ENCODE results near the gene CCDC201. TPM values are rescaled to one million over a fixed set of nuclear protein-coding genes. Genes with fewer than 3 reads are reported as not detected.

Gene CCDC201, protein sequence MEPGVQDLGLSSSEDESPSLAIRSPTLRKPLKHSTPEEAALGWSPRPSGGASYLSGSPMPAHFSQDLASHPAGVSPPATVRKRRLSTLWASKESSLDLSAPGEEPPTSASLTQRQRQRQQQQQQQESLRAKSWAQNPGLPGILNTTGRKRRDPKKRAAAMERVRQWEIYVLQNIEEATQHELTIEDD
- total RNA-seq: not detected
- long read RNA-seq: 0 reads

DNA sequence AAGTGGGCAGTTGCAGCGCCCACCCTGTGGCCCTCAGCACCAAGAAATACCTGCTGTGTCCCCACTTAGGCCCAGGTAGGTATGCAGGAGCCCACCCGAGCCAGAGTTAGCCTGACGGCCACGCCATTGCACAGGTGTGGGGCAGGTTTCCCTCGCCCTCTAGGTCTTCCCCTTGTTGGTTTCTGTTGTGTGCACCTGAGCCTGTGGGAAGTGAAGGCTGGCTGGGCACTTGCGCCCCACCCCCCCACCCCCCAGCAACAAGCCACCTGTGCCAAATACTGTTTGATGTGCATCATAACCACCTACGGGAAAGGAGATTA lies at the start of gene CCDC201:
Gene CCDC201, minus strand, starts transcription at position 48 of the 320 bp plus-strand sequence. CDS start 75 bp downstream, outside the sequence.
- ATAC-seq (no peak), DNase-seq (ENCODE audit: missing footprints) (no peak)
- intact Hi-C loops (cut with DNase I): no loop called here

DNA sequence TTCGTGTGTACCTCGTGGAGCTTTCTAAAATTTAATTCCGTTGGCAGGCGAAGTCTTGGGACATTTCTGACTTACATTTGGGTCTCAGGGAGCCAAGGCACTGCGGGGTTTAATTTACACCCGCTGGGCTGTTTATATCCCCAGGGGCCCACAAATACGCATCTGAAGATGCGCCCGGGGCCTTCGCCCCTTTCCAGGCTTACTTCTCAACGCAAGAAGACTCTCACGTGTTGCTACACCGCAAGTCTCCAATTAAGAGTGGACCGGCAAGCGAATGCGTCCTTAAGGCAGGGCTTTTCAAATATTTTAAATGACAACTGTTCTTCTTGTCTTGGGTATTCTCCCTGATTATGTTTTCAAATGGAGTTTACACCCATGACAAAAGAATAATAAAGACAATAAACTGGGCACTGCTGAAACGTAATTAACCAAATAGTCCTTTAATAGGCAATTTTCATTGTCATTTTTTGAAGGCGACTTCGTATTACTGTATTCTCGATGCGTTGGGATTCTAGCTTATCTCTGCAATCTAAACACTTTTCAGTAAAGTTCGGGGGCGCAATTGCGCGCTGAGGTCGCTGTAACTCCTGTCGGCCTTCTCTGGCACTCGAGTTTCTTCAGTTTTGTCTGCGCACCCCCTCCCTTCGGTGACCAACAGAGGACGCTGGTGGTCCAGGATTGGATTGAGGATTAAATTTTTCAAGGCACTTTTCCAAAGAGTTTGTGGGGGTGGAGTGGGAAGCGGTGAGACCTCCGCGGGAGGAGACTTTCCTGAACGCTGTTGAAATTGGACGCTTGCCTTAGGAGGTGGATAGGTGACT lies 49.0 kb upstream of the CCDC201 start:
- intact Hi-C loops (cut with DNase I): loop anchor here (1.0 to 5.0 kb wide), 5 partner anchors 430 to 1330 kb away; no protein-coding TSS in a partner anchor
- DNase-seq (ENCODE audit: missing footprints): peak; percentile 62
- ATAC-seq: peak; percentile 51

DNA sequence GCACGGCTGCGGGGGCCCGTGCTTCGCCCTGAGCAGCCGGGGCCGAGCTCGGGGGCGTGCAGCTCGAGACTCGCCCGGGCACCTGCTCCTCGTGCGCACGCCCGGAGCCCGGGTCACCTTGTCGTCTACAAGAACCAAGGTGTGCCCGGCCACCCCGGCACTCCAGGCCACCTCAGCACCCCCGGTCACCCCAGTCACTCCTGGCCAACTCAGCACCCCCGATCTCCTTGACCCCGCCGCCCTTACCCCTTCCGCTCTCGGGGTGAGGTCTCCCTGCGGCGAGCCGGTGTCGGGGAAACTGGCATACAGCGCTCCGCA lies 48.5 kb upstream of the CCDC201 start:
- intact Hi-C loops (cut with DNase I): loop anchor here (5.0 kb wide), 2 partner anchors 681 to 1331 kb away; no protein-coding TSS in a partner anchor
- ATAC-seq (no peak), DNase-seq (ENCODE audit: missing footprints) (no peak)

DNA sequence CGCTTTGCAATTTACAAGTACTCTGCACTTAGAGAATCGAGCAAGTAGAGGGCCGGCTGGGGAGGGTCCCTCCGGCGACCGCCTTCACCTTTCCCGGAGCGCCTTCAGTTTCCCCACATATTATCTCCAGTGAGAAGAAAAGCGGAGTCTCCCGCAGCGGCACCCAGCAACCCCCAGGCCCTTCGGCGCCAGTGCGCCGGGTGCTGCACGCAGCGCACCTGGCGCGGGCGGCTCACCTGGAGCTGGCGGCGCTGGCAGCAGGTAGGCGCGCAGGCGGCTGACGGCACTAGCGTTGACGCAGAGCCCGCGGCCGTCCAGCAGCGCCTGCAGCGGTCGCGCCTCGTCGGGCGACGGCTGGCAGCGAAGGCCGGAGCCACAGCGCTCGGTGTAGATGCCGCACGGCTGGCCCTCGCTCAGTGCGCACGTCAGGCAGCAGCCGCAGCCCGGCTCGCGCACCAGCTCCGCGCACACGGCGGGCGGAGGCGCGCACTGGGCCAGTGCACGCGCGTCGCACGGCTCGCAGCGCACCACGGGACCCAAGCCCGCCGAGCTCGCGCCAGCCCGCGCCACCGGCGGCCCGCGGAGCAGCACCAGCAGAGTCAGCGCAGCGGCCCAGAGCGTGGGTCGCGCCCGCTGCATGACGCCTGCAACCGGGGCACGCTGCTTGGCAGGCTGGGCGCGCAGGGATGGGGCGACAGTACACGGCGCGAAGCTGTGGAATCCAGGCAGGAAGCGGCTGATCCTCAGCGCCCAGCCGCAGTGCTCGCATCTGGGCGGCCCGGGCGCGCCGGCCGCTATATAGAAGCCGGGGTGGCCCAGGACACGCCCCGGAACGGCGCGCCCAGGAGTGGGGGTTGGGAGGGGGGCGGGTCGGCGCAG lies 47.9 kb upstream of the CCDC201 start, which contains the start of gene IGFBP3:
Gene IGFBP3, minus strand, starts transcription at position 771 of the 879 bp plus-strand sequence. Its CDS starts 132 bp downstream, at position 639.
- ATAC-seq (peak; percentile 88), DNase-seq (ENCODE audit: missing footprints) (peak; percentile 83)
- intact Hi-C loops (cut with DNase I): loop anchor here (5.0 kb wide), 2 partner anchors 682 to 1332 kb away; no protein-coding TSS in a partner anchor

DNA sequence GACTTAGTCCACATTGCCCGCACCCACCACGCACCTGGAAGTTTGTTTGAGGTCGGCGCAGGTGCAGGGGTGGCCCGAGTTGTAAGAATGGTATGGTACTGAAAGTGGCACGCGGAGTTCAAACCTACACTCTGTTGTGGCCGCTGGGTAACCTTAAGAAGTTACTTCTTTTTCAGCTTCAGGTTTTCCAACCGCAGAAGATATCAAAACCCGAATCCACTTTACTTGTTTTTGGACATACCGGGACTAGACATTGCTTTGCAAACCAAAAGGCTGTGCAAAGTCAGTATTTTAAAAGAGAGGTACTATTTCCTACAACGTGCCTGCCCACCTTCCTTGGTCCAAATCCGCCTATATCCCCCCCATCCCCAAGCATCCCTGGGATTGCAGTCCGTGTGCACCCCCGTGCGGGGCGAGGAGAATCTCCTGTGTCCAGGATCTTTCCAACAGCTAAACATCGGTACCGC lies 47.1 kb upstream of the CCDC201 start:
- intact Hi-C loops (cut with DNase I): loop anchor here (5.0 kb wide), 3 partner anchors 682 to 1332 kb away; no protein-coding TSS in a partner anchor
- DNase-seq (ENCODE audit: missing footprints): no peak
- ATAC-seq: no peak

DNA sequence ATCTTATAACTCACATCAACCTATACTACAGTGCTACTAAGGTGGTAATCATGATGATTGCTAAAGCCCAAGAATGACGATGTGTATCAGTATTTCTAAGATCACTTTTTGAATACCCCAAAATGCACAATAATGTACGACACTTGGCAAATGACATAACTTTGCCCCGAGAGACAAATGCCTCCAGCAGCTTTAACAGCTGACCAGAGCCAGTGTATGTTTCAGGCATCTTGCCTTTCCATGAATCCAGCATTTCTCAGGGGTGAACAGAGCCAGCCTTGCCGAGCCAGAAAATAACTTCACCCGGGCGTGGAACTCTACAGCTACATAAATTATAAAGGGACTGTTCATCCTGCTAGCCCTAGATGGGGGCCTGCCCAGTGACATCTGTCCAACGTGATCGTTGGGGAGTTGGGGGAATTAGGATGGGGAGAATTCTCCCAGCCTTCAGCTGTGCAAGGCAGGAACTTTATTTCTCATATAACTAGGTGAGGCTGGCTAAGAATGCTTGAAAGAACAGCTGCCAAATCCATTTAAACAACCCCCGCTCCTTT lies 46.4 kb upstream of the CCDC201 start:
- ATAC-seq (no peak), DNase-seq (ENCODE audit: missing footprints) (no peak)
- intact Hi-C loops (cut with DNase I): loop anchor here (5.0 kb wide), 1 partner anchor 1318 kb away; no protein-coding TSS in a partner anchor

DNA sequence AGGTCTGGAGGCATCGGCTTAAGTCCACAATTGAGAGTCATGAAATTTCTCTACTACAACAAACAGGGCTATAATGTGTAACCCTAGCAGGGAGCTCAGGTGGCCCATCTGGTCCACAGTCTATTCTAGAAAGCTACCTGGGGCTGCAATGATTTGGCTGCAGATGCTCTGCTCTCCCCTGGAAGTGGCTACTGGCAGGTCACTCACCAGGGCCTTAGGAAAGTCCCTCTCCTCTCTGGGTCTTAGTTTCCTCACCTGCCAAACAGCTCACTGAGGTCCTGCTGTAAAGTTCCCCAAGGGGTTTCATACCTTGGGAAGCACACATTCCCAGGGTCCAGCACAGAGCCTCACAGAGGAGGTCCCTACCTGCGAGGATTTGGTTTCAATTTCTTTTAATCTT lies 45.7 kb upstream of the CCDC201 start:
- DNase-seq (ENCODE audit: missing footprints): no peak
- ATAC-seq: no peak
- intact Hi-C loops (cut with DNase I): loop anchor here (5.0 kb wide), 1 partner anchor 1319 kb away; no protein-coding TSS in a partner anchor

DNA sequence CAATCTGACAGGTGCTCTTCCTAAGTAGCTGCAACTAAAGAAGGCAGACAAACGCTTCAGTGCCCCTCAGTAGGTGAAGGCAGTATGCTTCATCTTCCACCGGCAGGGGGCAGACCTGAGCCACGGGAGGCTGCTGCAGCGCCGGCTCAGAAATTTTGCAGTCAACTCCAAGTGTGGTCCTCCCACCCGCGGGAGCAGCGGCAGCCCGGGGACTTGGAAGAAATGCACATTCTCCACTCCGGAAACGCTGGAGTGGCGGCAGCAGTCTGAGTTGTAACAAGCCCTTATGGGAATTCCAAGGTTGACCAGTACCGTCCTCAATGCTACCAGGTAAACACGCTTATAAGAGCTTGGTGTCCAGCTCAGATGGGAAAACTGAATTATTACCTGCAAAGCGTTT lies 44.8 kb upstream of the CCDC201 start:
- intact Hi-C loops (cut with DNase I): loop anchor here (1.0 to 5.0 kb wide), 2 partner anchors 1264 to 1320 kb away; no protein-coding TSS in a partner anchor
- DNase-seq (ENCODE audit: missing footprints): peak; percentile 88
- ATAC-seq: peak; percentile 18

DNA sequence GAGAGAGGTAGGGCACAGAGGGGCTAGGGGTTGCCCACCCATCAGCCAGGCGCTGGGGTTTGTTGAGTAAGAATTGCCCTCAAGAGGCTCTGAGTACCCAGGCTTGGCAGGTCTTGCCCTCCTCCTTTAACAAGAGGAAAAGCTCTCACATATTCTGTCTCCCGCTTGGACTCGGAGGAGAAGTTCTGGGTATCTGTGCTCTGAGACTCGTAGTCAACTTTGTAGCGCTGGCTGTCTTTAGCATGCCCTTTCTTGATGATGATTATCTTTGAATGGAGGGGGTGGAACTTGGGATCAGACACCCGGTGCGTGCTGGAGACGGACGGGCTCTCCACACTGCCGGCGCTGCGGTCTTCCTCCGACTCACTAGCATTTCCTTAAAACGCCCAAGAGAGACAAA lies 44.2 kb upstream of the CCDC201 start:
- intact Hi-C loops (cut with DNase I): loop anchor here (1.0 to 5.0 kb wide), 2 partner anchors 1264 to 1320 kb away; no protein-coding TSS in a partner anchor
- no peak for ATAC-seq
- DNase-seq (ENCODE audit: missing footprints): no peak

DNA sequence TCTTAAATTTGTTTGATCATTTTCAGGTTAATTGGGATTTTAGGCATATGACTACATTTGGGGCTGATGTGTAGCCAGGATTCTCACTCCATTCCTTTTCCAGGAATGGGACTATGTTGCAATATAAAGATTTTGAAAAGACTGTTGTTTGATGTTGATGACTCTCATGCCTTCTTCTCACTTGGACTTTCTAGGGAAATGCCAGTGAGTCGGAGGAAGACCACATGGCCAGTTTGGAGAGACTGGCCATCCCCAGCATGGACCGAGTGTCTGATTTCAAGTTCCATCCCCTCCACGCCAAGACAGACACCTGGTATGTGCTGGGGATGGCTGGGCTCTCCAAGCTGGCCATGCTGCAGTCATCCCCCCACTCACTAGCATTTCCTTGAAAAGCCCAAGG lies 42.7 kb upstream of the CCDC201 start:
- ATAC-seq (no peak), DNase-seq (ENCODE audit: missing footprints) (no peak)
- intact Hi-C loops (cut with DNase I): loop anchor here (5.0 kb wide), 1 partner anchor 1322 kb away; no protein-coding TSS in a partner anchor

DNA sequence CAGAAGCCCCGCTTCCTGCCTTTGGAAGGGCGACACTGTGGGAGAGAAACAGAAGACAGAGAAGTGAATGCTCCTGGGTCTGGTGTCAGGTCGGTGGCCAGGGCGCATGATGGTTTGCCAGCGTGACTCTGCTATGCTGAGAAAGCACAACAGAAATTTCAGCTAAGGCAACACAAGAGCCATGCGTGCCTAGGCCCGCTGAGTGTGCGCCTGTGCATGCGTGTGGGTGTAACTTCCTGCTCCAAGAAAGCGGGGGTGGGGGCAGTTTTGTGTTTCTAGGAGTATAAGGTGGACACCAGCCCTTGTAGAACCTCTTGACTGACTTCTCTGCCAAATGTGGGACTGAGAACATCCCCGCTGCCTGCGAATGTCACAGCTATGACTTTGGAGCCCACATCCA lies 42.0 kb upstream of the CCDC201 start:
- intact Hi-C loops (cut with DNase I): loop anchor here (5.0 kb wide), 1 partner anchor 1322 kb away; no protein-coding TSS in a partner anchor
- no peak for ATAC-seq
- DNase-seq (ENCODE audit: missing footprints): no peak

DNA sequence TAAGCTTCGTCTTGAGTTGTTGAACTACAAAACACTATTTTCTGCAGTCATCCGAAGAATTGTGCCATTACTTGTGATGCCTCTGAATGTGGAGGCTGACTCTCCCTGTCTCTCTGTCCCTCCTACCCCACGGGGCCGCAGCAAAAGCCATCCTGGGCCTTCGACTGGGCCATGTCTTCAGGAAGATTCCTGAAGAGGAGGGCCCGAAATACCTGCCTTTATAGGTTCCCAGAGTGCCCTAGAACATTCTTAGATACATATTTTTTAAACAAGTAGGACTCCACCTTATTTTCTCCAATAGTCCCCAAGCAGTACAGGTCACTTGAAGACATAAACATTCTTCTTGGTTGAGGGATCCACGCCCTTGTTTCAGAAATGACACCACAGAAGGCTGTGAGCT lies 40.1 kb upstream of the CCDC201 start:
- DNase-seq (ENCODE audit: missing footprints) (no peak), ATAC-seq (no peak)
- intact Hi-C loops (cut with DNase I): no loop called here

DNA sequence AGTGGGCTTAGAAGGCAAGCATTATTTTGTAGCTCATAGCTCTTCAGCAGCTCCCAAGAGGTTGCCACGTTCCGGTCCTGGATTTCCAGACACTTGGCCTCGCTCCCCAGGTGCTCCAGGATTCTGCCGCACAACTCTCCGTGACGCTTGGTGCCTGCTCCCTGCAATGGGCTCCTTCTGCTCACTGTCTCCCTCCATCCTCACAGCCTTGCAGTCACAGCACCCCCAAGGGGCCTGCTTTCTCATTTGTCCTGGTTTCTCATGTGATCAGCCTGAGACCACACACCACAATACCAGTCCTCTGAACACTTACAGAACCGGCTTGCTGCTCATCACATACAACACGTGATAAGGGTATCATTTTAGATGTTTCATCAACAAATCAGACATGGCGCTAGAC lies 38.4 kb upstream of the CCDC201 start:
- no peak for ATAC-seq
- intact Hi-C loops (cut with DNase I): no loop called here

DNA sequence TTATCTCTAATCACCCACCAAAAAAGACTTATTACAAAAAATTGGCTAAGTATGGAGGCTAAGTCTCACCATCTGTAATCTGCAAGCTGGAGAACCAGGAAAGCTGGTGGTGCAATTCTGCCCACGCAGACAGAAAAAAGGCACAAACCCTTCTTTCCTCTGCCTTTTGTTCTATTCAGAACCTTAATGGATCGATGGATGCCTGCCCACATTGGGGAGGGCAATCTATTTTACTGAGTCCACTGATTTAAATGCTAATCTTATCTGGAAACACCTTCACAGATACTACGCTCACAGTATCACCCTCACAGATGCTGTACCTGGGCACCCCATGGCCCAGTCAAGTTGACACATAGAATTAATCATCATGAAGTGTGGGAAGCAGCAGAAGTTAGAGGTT lies 38.0 kb upstream of the CCDC201 start:
- DNase-seq (ENCODE audit: missing footprints) (no peak), ATAC-seq (no peak)
- intact Hi-C loops (cut with DNase I): no loop called here

More for the DNA sequence above, 38.4 kb upstream of the CCDC201 start:
- DNase-seq (ENCODE audit: missing footprints): no peak

DNA sequence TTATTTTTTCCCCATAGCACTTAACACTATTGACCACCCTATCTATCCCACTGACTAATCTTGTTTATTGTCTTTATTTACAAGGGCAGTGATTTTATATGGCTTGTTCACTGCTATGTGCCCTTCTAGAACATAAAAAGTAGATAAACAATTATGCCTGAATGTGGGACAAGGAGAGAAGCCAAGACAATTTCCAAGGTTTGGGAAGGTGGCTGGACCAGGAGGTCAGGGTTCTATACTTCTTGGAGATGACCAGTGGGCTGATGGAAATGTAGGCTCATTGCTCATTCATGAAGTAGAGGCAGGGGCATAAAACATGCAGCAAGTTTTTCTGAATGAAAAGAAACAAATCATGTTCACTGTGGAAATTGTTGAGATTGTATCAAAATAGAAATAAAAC lies 36.7 kb upstream of the CCDC201 start:
- intact Hi-C loops (cut with DNase I): no loop called here
- ATAC-seq: no peak
- DNase-seq (ENCODE audit: missing footprints): no peak

DNA sequence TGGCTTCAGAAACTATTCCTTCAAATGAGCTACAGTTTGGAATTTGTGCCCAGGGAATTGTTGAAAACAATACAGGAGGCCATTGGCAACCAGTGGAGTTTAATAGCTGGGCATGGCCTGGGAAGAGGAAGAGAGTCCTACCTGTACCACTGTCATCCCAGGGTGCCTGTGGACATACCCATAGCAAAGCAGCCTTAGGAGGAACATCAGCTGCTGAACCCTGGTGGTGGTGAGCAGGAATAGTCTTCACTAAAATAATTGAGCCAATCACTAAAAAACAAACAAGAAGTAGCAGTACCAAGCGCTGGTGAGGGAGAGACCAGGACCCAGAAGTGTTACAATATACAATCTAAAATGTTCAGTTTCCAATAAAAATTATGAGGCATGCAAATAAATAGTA lies 29.9 kb upstream of the CCDC201 start:
- intact Hi-C loops (cut with DNase I): no loop called here
- ATAC-seq: no peak
- DNase-seq (ENCODE audit: missing footprints): no peak

DNA sequence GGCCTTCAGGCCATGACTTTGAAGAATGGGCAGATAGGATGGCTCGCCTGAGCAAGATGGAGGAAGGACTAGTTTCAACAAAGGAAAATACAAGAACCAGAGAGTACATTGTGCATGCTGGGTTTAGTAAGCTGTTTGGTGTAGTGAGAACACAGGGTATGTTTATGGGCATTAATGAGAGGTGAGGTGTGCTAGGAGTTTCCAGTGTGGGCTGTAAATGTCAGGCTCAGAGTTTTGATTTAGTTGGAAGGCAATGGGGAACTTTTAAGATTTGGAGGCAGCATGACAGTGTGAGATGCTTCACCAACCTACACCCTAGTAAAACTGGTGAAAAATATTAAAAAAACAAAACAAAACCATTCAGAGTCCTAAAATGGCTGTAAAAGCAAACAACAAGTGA lies 28.7 kb upstream of the CCDC201 start:
- no peak for ATAC-seq
- no peak for DNase-seq (ENCODE audit: missing footprints)
- intact Hi-C loops (cut with DNase I): no loop called here

DNA sequence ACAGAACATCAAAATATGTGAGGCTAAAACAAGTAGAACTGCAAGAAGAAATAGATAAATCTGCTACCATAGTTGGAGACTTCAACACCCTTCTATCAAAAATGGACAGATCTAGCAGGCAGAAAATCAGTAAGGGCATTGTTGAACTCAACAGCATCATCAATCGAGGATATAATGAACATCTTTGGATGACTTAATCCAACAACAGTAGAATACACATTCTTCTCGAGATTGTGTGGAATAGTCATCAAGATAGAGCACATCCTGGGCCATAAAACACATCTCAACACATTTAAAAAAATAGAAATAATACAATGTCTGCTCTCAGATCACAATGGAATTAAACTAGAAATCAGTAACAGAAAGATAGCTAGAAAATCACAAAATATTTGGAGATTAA lies 25.3 kb upstream of the CCDC201 start:
- DNase-seq (ENCODE audit: missing footprints) (no peak), ATAC-seq (no peak)
- intact Hi-C loops (cut with DNase I): loop anchor here (5.0 kb wide), 1 partner anchor 1354 kb away; no protein-coding TSS in a partner anchor
